ENCODE data around the gene DCAF11.

GRCh38 chr14:24146978-24147760 lies 32.6 kb downstream of the DCAF11 start, which contains the start of gene RNF31:
- TF ChIP-seq CTCF (conservative IDR thresholded peaks at IDR 0.05), result no peak
- TF ChIP-seq ZFX (IDR thresholded peaks at IDR 0.05), result no peak
